ENCODE results near the gene SLC24A5.

SLC24A5 gene

GRCh38 chr15:48120745-48121144 lies at the start of gene SLC24A5:
SLC24A5 (plus strand) TSS chr15:48120990; CDS start chr15:48121045, 55 bp downstream.
- no peak for DNase-seq

DNA sequence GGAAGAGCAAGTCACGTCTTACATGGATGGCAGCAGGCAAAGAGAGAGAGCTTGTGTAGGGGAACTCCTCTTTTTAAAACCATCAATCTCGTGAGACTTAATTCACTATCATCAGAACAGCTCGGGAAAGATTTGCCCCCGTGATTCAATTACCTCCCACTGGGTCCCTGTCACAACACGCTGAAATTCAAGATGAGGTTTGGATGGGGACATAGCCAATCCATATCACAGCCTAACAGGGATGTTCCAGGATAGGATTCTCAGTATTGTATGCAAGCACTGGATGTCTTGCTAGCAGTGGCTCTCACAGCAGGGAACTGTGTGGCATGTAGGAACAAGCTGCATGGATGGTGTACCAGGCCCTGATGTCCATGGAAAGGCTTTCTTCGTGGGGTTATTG lies 47.8 kb upstream of the SLC24A5 start:
- no peak for DNase-seq

DNA sequence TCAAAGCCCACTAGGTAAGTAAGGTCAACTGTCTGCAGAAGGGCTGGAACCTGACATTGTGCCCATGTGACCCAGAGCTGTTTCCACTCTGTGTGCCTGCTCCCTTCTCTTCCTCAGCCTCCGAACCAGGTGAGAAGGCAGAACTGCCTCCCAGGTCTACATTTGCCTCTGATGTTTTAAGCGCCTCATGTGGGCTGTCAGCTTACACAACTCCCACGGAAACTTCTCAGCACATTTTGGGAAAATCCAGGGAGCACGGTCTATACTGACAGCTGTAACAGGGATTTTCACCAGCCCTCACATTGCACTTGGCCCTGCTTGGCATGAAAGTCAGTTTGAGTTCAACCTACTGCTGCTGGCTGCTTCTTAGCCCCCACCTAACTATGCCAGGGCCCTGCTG lies 46.9 kb upstream of the SLC24A5 start:
- no peak for DNase-seq

DNA sequence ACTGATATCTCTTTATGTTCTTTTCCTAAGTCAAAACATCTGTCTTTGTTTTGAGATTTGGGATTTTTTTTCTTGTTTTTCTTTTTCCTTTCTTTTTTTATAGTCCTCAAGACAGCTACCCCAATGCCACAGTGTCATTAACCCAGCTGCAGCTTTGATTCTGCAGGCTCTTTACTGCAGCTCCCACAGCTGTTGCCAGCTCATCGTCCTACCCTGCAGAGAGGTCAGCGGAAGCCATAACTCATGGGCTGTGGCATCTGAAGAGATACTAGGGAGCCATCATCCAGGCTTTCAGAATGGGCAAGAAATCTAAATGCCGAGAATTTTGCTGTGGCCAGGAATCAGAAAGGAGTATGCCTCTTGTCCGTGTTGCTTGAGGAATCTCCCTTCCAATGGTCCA lies 44.3 kb upstream of the SLC24A5 start:
- no peak for DNase-seq

GRCh38 chr15:48077616-48078184 lies 43.1 kb upstream of the SLC24A5 start:
- DNase-seq, result no peak

DNA sequence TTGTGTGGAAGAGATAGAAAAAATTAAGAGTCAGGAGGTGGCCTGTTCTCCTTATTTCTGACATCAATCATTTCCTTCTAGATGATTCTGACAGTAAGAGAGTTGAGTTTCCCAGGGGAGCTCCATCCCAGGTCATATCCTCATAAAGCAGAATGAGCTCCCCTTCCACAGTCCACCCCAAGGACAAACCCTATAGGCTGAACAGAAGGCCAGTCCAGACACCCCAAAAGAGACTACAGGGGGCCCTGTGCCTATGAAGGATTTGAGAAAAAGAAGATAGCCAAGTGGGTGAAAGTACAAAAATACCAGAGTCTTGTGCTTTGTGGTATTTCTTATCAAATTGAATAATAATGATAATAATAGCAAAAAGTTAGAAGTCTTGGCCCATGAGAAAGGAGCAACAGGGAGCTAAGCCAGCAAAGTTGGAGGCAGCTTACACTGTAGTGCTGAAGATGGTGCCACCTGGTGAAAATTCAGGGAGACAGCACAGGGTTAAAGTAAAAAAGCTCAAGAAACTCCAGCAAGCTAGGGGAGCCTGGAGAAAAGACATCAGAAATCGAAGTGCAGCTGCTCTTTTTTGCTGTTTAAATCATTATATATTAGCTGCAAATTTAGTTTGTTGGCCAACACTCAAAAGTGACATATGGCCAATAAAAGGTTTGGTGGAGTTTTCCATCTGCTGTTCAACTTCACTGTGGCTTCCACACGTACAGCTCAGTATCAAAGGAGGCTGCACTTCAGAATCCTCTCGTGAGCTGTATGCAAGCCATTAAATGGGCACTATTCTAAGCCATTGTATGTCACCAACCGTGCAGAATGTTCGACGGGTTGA lies 35.8 kb upstream of the SLC24A5 start:
- no peak for DNase-seq

DNA sequence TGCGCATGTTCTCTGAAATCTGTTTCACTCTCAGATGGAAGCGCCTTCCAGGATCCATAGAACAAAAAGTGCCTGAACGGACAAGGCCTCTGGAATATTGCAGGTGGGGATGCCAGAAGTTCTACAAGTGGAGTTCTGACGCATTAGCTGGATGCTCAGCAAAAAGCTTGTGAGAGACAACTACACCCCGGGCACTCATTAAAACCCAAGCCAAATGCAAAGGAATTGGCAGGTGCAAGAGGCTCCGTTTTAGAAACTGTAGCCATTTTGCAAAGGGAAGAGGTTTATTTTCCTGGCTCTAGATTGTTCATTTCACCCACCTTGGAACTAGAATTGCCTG lies 35.2 kb upstream of the SLC24A5 start:
- no peak for DNase-seq

DNA sequence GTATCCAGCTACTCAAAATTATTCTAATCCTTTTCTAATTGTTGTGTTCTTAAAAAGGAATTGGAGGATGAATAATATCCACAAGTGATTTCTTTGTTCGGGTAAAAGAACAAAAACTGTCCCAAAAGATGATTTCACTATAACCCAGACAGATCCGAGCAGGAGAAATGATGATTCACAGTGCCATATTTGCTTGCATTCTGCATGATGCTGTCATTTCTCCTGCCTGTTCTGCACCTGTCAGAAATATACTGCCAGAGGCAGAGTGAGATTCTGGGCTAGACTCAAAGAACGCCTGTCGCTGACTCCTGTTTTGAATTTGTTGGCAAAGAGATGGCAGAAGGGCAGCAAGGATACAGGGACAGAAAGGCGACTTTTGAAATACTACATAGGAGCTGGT lies 34.7 kb upstream of the SLC24A5 start:
- DNase-seq, result no peak

DNA sequence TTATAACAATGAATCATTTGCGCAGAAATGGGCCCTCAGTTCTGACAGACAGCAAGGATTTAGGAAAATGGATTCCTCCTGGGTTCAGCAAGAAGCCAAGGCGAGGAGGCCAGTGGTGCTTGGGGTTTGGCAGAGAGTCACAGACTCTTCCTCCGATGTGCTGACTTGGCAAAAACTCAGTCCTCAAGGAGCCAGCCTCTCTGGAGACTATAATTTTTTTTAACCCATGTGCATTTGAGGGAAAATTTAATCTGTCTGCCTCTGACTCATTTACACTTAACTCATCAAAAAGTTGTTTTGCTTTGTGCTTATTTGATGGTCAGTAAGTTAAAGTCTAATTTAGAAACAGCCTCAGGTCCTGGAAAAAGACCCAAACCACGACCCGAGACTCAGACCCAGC lies 34.2 kb upstream of the SLC24A5 start:
- DNase-seq, result no peak

GRCh38 chr15:48087844-48088243 lies 32.9 kb upstream of the SLC24A5 start:
- no peak for DNase-seq

- no peak for DNase-seq
These were observed 31.1 kb upstream of the SLC24A5 start for GRCh38 chr15:48089702-48090101.

DNA sequence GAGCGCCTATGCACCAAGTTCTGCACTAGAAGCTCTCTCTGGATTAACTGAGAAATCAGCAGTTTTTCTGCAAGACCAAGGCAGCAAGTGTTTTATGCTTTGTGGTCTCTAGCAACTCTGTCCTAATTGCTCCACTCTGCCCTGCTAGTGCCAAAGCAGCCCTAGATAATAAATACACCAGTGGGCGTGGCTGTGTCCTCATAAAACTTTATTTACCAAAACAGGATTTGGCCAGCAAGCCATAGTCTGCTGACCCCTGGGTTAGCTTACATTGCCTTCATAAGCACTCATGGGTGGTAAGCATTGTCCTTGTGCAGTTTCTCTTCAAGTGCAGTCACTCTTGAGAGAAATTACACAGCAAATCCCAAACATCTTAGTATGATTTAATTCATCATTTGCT lies 30.7 kb upstream of the SLC24A5 start:
- DNase-seq, result no peak

- no peak for DNase-seq
These were observed 30.1 kb upstream of the SLC24A5 start for GRCh38 chr15:48090666-48091065.

- DNase-seq, result no peak
These were observed 29.3 kb upstream of the SLC24A5 start for GRCh38 chr15:48091522-48091921.

GRCh38 chr15:48096355-48096786 lies 24.4 kb upstream of the SLC24A5 start:
- no peak for DNase-seq

GRCh38 chr15:48096813-48097212 lies 24.0 kb upstream of the SLC24A5 start:
- no peak for DNase-seq

DNA sequence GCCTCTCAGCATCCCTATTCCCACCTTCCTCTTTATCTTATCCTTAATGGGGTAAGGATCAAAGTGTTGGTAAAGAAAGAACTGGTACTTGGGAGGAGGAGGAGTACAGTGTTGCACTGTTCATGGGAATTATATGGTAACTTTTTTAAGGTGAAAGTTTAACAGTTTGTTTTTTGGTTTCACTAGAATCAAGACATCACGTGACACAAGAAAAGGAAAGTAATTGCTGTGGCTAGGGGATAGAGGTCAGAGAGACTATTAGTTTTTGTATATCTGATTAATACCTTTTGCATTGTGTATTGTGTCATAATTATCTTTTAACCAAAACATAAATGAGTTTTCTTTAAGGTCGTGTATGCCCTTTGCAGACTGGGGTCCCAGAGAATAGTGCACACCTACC lies 23.5 kb upstream of the SLC24A5 start:
- no peak for DNase-seq

GRCh38 chr15:48101376-48101961 lies 19.3 kb upstream of the SLC24A5 start:
- DNase-seq, result no peak

DNA sequence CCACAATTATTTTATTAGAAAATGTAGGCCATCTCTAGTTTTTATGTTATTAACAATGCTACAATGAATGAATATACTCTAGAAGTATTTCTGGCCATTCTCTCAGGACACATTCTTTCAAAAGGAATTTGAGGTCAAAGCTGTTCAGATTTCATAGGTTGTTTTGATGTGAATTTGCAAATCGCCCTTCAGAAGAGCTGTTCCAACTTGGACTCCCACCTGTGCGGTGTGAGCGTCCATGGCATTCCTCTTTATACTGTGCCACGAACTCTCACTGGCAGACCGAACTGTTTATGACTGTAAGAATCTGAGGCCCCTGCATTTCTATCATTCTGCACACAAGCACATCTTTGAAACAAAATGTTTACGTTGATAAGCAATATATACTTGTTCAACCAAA lies 18.6 kb upstream of the SLC24A5 start:
- no peak for DNase-seq

GRCh38 chr15:48103647-48104046 lies 17.1 kb upstream of the SLC24A5 start:
- DNase-seq, result no peak

GRCh38 chr15:48105936-48106335 lies 14.9 kb upstream of the SLC24A5 start:
- DNase-seq, result no peak

DNA sequence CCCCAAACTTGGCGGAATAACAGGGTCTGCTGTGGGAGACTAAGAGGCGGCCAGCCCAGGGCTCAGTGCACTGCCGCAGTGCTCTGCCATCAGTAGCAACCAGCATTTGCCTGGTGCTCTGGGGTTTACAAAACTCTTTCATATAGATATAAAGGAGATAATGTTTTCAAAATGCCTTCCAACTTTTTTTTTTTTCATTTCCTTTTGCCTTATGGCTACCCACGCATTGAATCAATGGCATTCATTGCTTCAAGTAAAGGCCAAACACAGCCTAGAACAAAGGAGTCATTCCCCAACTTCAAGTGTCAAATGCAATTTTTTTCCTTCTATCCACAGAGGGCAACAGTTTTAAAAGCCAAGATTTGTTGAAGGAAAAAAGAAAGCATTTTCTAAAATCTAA lies 11.6 kb upstream of the SLC24A5 start:
- DNase-seq, result no peak

DNA sequence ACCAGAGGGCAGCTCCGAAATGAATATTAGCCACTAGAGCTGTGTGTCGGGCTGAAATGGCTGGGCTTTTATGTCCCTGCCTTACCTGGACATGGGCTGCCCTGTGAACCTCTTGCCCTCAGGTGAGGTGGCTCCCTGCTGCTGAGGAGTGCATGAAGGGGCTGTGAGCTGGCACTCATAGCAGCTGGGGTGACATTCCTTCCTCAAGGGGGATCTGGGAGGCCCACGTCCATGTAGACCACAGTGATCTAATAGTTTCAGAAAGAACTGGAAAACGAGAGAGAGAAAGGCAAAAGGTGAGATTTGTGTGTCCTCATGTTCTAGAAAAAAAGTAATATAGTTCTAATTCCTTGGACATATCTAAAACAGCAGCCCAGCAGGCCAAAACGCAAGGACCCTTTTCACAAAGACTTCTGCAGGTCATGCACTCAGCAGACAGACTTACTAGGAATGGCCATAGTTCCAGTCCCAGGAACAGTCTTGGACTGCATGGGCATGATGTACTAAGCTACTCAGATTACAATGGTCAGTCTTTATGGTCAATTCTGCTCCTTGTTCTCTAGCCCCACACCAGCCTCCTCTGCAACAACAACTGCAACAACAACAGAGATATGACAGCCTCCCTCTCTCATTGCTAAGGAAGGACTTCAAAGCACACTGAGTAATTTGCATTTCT lies 10.8 kb upstream of the SLC24A5 start:
- DNase-seq, result no peak

DNA sequence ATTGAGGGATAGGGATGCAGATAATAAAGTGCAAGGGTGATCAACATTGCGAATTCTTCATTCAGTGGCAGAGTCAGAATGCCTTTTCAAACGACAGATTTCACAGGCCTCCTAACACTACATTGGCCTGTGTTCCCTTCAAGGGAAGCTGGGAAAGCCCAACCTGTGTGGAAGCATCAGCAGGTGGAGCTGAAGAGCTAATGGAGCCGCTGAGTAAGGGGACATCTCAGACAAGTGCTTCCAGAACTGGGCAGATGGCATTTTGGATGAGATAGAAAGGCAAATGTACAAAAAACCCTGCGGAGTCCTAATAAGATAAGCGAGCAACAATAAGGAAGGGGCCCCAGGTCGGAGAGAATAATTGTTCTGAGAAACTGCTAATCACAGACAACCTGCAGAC lies 8.5 kb upstream of the SLC24A5 start:
- DNase-seq, result no peak

Data from CD4-positive, alpha-beta T cell treated with Interleukin-10 for 1 hour (primary cell).